HG03575 (cell line): ENCODE measurements around the gene DDX23.

Experiments used
- ATAC-seq: cut with Tn5 transposase; IDR thresholded peaks from one replicate; pipeline ENCODE4 v1.9.1; 2021; ENCODE audit not compliant: unreplicated experiment, insufficient number of reproducible peaks, low FRiP score; ENCODE audit errors: extremely low read depth

Gene DDX23

GRCh38 chr12:48812389-48812788, 39.6 kb downstream of the DDX23 start:
- ATAC-seq, result no peak

GRCh38 chr12:48811437-48812090, 40.4 kb downstream of the DDX23 start:
- ATAC-seq, result no peak

GRCh38 chr12:48810903-48811431, 41.0 kb downstream of the DDX23 start:
- ATAC-seq, result no peak

GRCh38 chr12:48807981-48808380, 44.0 kb downstream of the DDX23 start:
- no peak for ATAC-seq

GRCh38 chr12:48803675-48804074, 48.3 kb downstream of the DDX23 start:
- ATAC-seq, result no peak

GRCh38 chr12:48800971-48801370, 51.0 kb downstream of the DDX23 start:
- ATAC-seq, result no peak

GRCh38 chr12:48800457-48800856, 51.5 kb downstream of the DDX23 start:
- no peak for ATAC-seq

GRCh38 chr12:48796976-48797375, 55.0 kb downstream of the DDX23 start:
- ATAC-seq, result no peak

- no peak for ATAC-seq
These were observed 56.2 kb downstream of the DDX23 start for GRCh38 chr12:48795550-48796455.

- no peak for ATAC-seq
These were observed 57.1 kb downstream of the DDX23 start for GRCh38 chr12:48794870-48795269.

GRCh38 chr12:48793696-48794095, 58.3 kb downstream of the DDX23 start:
- no peak for ATAC-seq

- ATAC-seq, result no peak
These were observed 62.1 kb downstream of the DDX23 start for GRCh38 chr12:48789858-48790326.

GRCh38 chr12:48788854-48789775, 62.8 kb downstream of the DDX23 start, which contains the start of gene ADCY6:
Gene ADCY6, minus strand, starts transcription at chr12:48789089. Its CDS starts 5,655 bp downstream, at chr12:48783434.
- no peak for ATAC-seq

GRCh38 chr12:48788524-48788853, 63.5 kb downstream of the DDX23 start:
- ATAC-seq, result no peak

GRCh38 chr12:48787791-48788523, 64.0 kb downstream of the DDX23 start:
- ATAC-seq, result no peak

- ATAC-seq, result no peak
These were observed 65.1 kb downstream of the DDX23 start for GRCh38 chr12:48786591-48787544.

GRCh38 chr12:48783432-48783831, 68.5 kb downstream of the DDX23 start:
- ATAC-seq, result no peak
